Measurements from ENCODE around the gene POGLUT3.

DNA sequence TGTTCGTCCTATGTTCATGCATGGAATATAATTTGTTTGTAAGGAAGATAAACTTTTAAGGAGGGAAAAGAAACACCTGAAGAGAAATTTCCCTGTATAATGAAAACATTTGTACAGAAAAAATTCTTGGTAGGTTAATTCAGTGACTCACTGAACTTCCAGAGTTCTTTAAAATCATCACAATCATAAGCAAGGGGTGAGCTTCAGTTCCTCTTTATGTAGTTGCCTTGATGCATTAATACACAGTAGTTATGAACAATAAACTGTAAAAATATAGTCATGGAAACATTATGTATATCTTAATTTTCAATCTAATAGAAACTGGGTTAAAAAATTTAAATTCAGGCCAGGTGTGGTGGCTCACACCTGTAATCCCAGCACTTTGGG, 29.7 kb downstream of the POGLUT3 start:
- no peak for TF ChIP-seq POLR2A (IDR thresholded peaks at IDR 0.05; ENCODE audit: extremely low read depth, insufficient read length)
- no peak for TF ChIP-seq CTCF (IDR thresholded peaks at IDR 0.05; ENCODE audit: low read depth, low read length)

All from NB4 (cell line).